HEK293T (cell line): Measurements from ENCODE around the gene CLCNKA.

Experiments used
- CTCF ChIA-PET: fragments of 350-600 bp; formaldehyde crosslinking; extraction: SDS; loops from one replicate; lab custom pipeline; 2021; ENCODE audit warnings: antibody characterized with exemption, inconsistent platforms; lab: Yijun Ruan, JAX
- POLR2A ChIA-PET: fragments of 350-600 bp; formaldehyde crosslinking; extraction: SDS; loops from one replicate; lab custom pipeline; 2020; ENCODE audit warnings: antibody characterized with exemption, inconsistent platforms; lab: Yijun Ruan, JAX
- DNase-seq: peaks from one replicate; pipeline ENCODE4 v3.0.0; 2012; ENCODE audit warnings: mixed read lengths; ENCODE audit errors: extremely low spot score
- ARNT ChIP-seq: fragments of 450-650 bp; IDR thresholded peaks from 2 replicates; pipeline ENCODE4 v1.6.1; 2017; ENCODE audit warnings: mild to moderate bottlenecking
- BHLHE40 ChIP-seq: fragments of 450-650 bp; IDR thresholded peaks from 2 replicates; pipeline ENCODE4 v1.6.1; 2016; ENCODE audit warnings: mild to moderate bottlenecking, moderate library complexity, borderline replicate concordance
- CTBP1 ChIP-seq: fragments of 450-650 bp; IDR thresholded peaks from 2 replicates; pipeline ENCODE4 v1.6.1; 2016; ENCODE audit warnings: borderline replicate concordance
- ELF4 ChIP-seq: fragments of 450-650 bp; IDR thresholded peaks from 2 replicates; pipeline ENCODE4 v1.6.1; 2017; ENCODE audit warnings: antibody characterized with exemption
- FOXA1 ChIP-seq: fragments of 450-650 bp; IDR thresholded peaks from 2 replicates; pipeline ENCODE4 v1.6.1; 2016; ENCODE audit warnings: mild to moderate bottlenecking
- FOXK2 ChIP-seq: fragments of 450-650 bp; IDR thresholded peaks from 2 replicates; pipeline ENCODE4 v1.6.1; 2016; ENCODE audit warnings: mild to moderate bottlenecking
- FOXM1 ChIP-seq: fragments of 450-650 bp; IDR thresholded peaks from 2 replicates; pipeline ENCODE4 v1.6.1; 2017; ENCODE audit warnings: mild to moderate bottlenecking, borderline replicate concordance
- HDGF ChIP-seq: fragments of 450-650 bp; IDR thresholded peaks from 2 replicates; pipeline ENCODE4 v1.6.1; 2017; ENCODE audit warnings: antibody characterized with exemption, borderline replicate concordance
- L3MBTL2 ChIP-seq: fragments of 450-650 bp; conservative IDR thresholded peaks from 2 replicates; pipeline ENCODE4 v1.6.1; 2016; ENCODE audit warnings: mild to moderate bottlenecking
- LEF1 ChIP-seq: fragments of 450-650 bp; IDR thresholded peaks from 2 replicates; pipeline ENCODE4 v1.6.1; 2017; ENCODE audit warnings: mild to moderate bottlenecking, borderline replicate concordance
- NFRKB ChIP-seq: fragments of 450-650 bp; IDR thresholded peaks from 2 replicates; pipeline ENCODE4 v1.6.1; 2016; ENCODE audit warnings: mild to moderate bottlenecking, moderate library complexity
- SP1 ChIP-seq: fragments of 450-650 bp; IDR thresholded peaks from 2 replicates; pipeline ENCODE4 v1.6.1; 2017
- SUZ12 ChIP-seq: fragments of 450-650 bp; IDR thresholded peaks from 2 replicates; pipeline ENCODE4 v1.6.1; 2016; ENCODE audit warnings: mild to moderate bottlenecking
- TARDBP ChIP-seq: fragments of 450-650 bp; IDR thresholded peaks from 2 replicates; pipeline ENCODE4 v1.6.1; 2016
- ZNF384 ChIP-seq: fragments of 450-650 bp; IDR thresholded peaks from 2 replicates; pipeline ENCODE4 v1.6.1; 2016
- TF ChIP-seq, protein P1 (sequence below): fragments of 450-650 bp; IDR thresholded peaks from 2 replicates; pipeline ENCODE4 v1.6.1; 2016

CLCNKA gene

DNA sequence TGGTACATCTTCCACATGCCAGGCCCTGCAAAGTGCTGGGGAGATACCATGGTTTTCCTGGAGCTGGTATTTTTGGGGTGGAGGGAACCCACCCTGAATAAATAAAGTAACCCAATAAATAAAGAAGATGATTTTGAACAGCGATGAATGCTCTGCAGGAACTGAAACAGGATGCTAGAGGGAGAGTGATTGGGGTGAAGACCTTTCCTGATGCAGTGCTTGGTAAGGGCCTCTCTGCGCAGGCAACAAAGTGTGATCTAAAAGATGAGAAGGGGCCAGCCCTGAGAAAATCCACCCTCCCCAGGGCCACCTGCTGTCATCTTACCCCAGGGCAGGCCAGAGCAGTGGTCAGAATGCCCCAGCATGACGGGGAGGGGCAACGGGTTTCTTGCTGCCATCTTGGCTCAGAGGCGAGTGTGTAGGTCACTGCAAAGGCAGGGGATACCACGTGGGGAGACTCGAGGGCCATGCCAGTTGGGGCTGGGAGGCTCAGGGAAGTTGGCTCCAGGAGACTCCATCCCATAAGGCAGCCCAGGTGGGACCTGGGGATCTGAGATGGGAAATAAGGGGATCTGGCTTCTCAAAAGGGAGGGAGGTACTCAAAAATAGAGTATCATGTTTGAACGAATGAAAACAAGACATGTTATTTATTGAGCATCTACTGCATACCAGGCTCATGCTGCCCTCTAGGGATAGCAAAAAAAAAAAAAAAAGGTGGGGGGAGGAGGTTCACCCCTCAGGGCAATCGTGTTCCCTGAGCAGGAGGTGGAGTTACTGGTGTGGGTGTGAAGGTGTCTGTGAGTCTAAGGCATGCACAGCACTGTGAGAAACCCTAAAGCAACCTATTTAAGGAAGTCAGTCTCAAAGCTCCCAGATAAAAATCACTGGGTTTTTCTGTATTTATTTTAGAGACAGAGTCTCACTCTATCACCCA lies 15.0 kb upstream of the CLCNKA start:
- ChIA-PET POLR2A (no interaction called here), CTCF (interaction anchor here (1.6 kb wide), 1 partner anchor 12 kb away, joined by 3 read pairs; no protein-coding TSS in a partner anchor)
- DNase-seq = no peak
- no peak for TF ChIP-seq ARNT
- TF ChIP-seq LEF1 = no peak
- no peak for TF ChIP-seq SP1
- TF ChIP-seq NFRKB = no peak

DNA sequence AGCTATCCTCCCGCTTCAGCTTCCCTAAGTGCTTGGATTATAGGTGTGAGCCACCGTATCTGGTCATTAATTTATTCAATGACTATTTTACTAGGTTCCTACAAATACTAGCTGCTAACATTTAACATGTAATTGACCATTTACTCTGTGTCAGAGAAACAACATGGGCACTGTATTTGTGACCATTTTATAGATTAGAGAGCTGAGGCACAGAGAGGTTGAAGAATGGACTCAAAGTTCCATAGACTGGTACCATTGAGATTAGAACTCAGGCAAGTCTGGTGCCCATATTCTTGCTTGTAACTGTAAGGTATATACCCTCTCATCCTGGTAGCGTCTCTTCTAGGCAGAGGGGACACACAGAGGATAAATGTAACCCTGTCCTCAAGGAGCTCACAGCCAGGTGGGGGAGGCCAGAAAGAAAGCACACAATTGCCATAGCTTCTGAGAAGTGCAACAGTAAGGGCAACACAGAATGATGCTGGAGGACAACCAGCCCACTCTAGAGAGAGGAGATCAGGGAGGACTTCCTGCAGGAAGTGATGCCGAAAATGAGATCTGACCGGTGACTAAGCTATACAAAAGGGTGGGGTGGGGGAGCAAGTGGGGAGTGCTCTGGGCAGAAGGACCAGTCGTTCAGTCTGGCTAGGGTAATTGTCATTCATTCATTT lies 14.0 kb upstream of the CLCNKA start:
- no peak for DNase-seq
- CTCF ChIA-PET = interaction anchor here (0.6 to 1.6 kb wide), 4 partner anchors 13 to 212 kb away, joined by 3 read pairs; no protein-coding TSS in a partner anchor
- TF ChIP-seq SP1 (no peak), ARNT (no peak), HDGF (no peak), FOXA1 (no peak)
- POLR2A ChIA-PET = no interaction called here

DNA sequence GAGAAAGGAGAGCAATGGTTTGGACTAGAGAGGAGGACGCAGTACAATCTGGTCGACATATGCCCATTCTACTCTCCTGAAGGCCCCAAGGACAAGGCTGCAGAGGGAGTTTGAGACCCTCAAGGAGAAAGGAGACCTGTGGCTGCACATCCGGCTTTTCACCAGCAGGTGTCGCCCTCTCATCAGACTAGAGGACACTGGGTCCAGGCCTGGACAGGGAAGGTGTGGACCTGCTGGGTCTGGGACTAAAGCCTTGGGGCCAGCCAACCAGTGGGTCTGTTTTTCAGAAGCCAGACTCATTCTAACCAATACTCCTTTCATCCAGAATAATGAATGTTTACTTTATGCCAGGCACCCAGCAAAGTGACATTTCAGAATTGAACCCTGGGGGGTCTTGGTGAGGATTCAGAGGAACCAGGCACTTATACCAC lies 12.8 kb upstream of the CLCNKA start:
- no peak for TF ChIP-seq ZNF384
- no peak for TF ChIP-seq LEF1
- no peak for TF ChIP-seq TARDBP
- TF ChIP-seq HDGF = no peak
- no peak for TF ChIP-seq ARNT
- TF ChIP-seq FOXM1 = no peak
- no peak for TF ChIP-seq L3MBTL2
- TF ChIP-seq ELF4 = no peak
- no peak for TF ChIP-seq SP1
- TF ChIP-seq FOXA1 = no peak
- TF ChIP-seq NFRKB = no peak
- TF ChIP-seq FOXK2 = no peak
- no peak for TF ChIP-seq BHLHE40
- TF ChIP-seq, protein P1, sequence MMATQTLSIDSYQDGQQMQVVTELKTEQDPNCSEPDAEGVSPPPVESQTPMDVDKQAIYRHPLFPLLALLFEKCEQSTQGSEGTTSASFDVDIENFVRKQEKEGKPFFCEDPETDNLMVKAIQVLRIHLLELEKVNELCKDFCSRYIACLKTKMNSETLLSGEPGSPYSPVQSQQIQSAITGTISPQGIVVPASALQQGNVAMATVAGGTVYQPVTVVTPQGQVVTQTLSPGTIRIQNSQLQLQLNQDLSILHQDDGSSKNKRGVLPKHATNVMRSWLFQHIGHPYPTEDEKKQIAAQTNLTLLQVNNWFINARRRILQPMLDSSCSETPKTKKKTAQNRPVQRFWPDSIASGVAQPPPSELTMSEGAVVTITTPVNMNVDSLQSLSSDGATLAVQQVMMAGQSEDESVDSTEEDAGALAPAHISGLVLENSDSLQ = no peak
- TF ChIP-seq CTBP1 = no peak
- TF ChIP-seq SUZ12 = no peak
- DNase-seq = peak; percentile 78
- ChIA-PET CTCF (interaction anchor here (0.5 to 1.4 kb wide), 8 partner anchors 9 to 132 kb away, joined by 3 to 6 read pairs (median 3); partner anchors contain the start of gene HSPB7), POLR2A (no interaction called here)

DNA sequence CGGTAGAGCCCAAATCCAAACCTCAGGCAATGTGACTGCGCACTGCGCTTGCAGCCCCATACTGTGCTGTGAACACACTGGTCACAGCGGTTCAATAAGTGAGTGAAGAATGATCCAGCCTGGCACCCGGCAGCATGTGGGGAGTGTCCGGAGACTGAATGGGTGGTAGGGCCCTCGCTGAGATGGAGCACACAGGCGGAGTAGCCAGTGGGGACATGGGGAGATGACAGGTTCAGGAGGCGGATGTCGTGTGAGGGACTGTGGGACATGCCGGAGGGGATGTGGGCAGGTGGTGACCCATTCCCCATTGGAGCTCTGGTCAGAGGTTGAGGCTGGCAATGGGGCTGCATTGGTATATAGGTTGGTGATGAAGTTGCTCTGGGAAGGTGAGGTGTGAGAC lies 12.2 kb upstream of the CLCNKA start:
- DNase-seq = no peak
- POLR2A ChIA-PET = interaction anchor here (1.7 kb wide), 1 partner anchor 44 kb away, joined by 4 read pairs; no protein-coding TSS in a partner anchor
- CTCF ChIA-PET = interaction anchor here (0.5 to 1.4 kb wide), 9 partner anchors 9 to 133 kb away, joined by 3 to 6 read pairs (median 3); partner anchors contain the start of gene HSPB7
- TF ChIP-seq FOXA1 (no peak), FOXK2 (no peak), FOXM1 (no peak), TARDBP (no peak), L3MBTL2 (no peak), BHLHE40 (no peak), NFRKB (no peak), ELF4 (no peak), SUZ12 (no peak), CTBP1 (no peak), ZNF384 (no peak), ARNT (no peak)
- TF ChIP-seq, protein P1 = no peak

DNA sequence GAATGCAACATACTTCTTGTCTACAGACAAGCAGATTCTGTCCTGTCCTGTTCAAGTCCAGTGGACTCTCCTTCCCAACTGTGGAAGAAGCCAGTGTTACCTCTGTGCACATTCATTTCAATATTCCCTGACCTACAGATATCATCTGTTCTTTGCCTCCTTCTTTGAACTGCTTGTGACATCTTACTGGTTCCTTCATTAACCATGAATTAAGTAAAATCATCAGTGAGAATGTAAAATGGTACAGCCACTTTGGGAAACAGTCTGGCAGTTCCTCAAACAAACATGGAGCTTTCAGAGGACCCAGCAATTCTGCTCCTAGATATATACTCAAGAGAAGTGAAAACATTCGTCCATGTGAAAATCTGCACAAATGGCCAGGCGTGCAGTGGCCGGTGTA lies 11.0 kb upstream of the CLCNKA start:
- ChIA-PET POLR2A (interaction anchor here (1.7 kb wide), 1 partner anchor 43 kb away, joined by 4 read pairs; no protein-coding TSS in a partner anchor), CTCF (interaction anchor here (1.0 to 1.4 kb wide), 2 partner anchors 8 to 9 kb away, joined by 3 read pairs; partner anchors contain the start of gene HSPB7)
- no peak for DNase-seq
- TF ChIP-seq ZNF384 = no peak
- TF ChIP-seq FOXM1 = no peak
- no peak for TF ChIP-seq CTBP1
- TF ChIP-seq, protein P1 = no peak
- TF ChIP-seq L3MBTL2 = no peak
- no peak for TF ChIP-seq FOXK2
- no peak for TF ChIP-seq BHLHE40
- TF ChIP-seq SUZ12 = no peak
- no peak for TF ChIP-seq NFRKB
- TF ChIP-seq ELF4 = no peak
- no peak for TF ChIP-seq TARDBP
- no peak for TF ChIP-seq SP1
- no peak for TF ChIP-seq FOXA1
- TF ChIP-seq HDGF = no peak
- no peak for TF ChIP-seq LEF1
- no peak for TF ChIP-seq ARNT
